GM23248 (cell line): ENCODE measurements around the gene DNAH5. TPM values are rescaled to one million over a fixed set of nuclear protein-coding genes. Genes with fewer than 3 reads are reported as not detected.

Experiments used
- DNase-seq: peaks from one replicate; pipeline ENCODE4 v3.0.0-alpha.2; 2015
- H2AFZ ChIP-seq: fragments of 200-600 bp; sonication (generic); 2 replicates; pipeline ENCODE4 v1.6.1; 2016; ENCODE audit warnings: antibody characterized with exemption
- H3F3A ChIP-seq: fragments of 200-600 bp; sonication (generic); 2 replicates; pipeline ENCODE4 v1.6.1; 2016; ENCODE audit warnings: mild to moderate bottlenecking, antibody characterized with exemption, mixed run types; ENCODE audit not compliant: insufficient read depth
- H3K27ac ChIP-seq: fragments of 200-600 bp; sonication (generic); 2 replicates; pipeline ENCODE4 v1.5.1; 2016; ENCODE audit warnings: mild to moderate bottlenecking
- H3K27me3 ChIP-seq: fragments of 200-600 bp; sonication (generic); replicated peaks from 2 replicates; pipeline ENCODE4 v1.6.1; 2016; ENCODE audit warnings: mild to moderate bottlenecking; ENCODE audit not compliant: insufficient read depth
- H3K36me3 ChIP-seq: fragments of 200-600 bp; sonication (generic); 2 replicates; pipeline ENCODE4 v1.6.1; 2016; ENCODE audit warnings: low read depth, mild to moderate bottlenecking
- H3K4me1 ChIP-seq: fragments of 200-600 bp; sonication (generic); 2 replicates; pipeline ENCODE4 v1.6.1; 2016; ENCODE audit warnings: mild to moderate bottlenecking; ENCODE audit not compliant: insufficient read depth
- H3K4me2 ChIP-seq: fragments of 200-600 bp; sonication (generic); one replicate; pipeline ENCODE4 v1.6.1; 2016; ENCODE audit warnings: mild to moderate bottlenecking; ENCODE audit not compliant: unreplicated experiment
- H3K4me3 ChIP-seq: fragments of 200-600 bp; sonication (generic); 2 replicates; pipeline ENCODE4 v1.5.1; 2016; ENCODE audit warnings: mild to moderate bottlenecking
- H3K79me2 ChIP-seq: fragments of 200-600 bp; sonication (generic); 2 replicates; pipeline ENCODE4 v1.6.1; 2016; ENCODE audit warnings: mild to moderate bottlenecking; ENCODE audit not compliant: insufficient read depth
- H3K9ac ChIP-seq: fragments of 200-600 bp; sonication (generic); 2 replicates; pipeline ENCODE4 v1.6.1; 2016; ENCODE audit warnings: mild to moderate bottlenecking
- H3K9me2 ChIP-seq: fragments of 200-600 bp; sonication (generic); 2 replicates; pipeline ENCODE4 v1.6.1; 2016; ENCODE audit warnings: mixed run types, mild to moderate bottlenecking, moderate library complexity; ENCODE audit not compliant: insufficient read depth
- H3K9me3 ChIP-seq: fragments of 200-600 bp; sonication (generic); one replicate; pipeline ENCODE4 v1.6.1; 2017; ENCODE audit warnings: low read depth
- H4K20me1 ChIP-seq: fragments of 200-600 bp; sonication (generic); 2 replicates; pipeline ENCODE4 v1.6.0; 2016; ENCODE audit not compliant: insufficient read depth
- EZH2 ChIP-seq: fragments of 200-600 bp; sonication (generic); IDR thresholded peaks from 2 replicates; pipeline ENCODE4 v1.6.1; 2018; ENCODE audit warnings: antibody characterized with exemption, mild to moderate bottlenecking; ENCODE audit not compliant: insufficient read depth, poor library complexity, severe bottlenecking
- EZH2phosphoT487 ChIP-seq: fragments of 200-600 bp; sonication (generic); IDR thresholded peaks from 2 replicates; pipeline ENCODE4 v1.6.1; 2018; ENCODE audit warnings: antibody characterized with exemption, moderate library complexity, mild to moderate bottlenecking, low read depth; ENCODE audit not compliant: insufficient read depth
- WGBS, 2 experiments: methylation state at CpG; one replicate each; pipeline ENCODE4 v1.1.6; 2015 to 2017; ENCODE audit warnings: low lambda C conversion rate in 2 of 2, low coverage in 1 of 2; ENCODE audit errors: missing lambda C conversion rate in 2 of 2; 5-methylcytosine and 5-hydroxymethylcytosine counted together
- in situ Hi-C: fragments of 300-500 bp; cut with MboI; formaldehyde crosslinking; loops from 2 replicates; pipeline ENCODE4 v1.15.0; 2020
- polyA plus RNA-seq: library from polyadenylated mRNA; unstranded; fragments of >200 nt; fragmentation: Nextera tagmentation; extraction: Ambion mirVana; gene quantifications from 2 replicates; pipeline ENCODE4 v1.2.1, GENCODE V29; 2016
- total RNA-seq: library from RNA; depleted of rRNA; stranded (reverse); fragments of >200 nt; shearing (Covaris generic); gene quantifications from 2 replicates; pipeline ENCODE4 v1.2.3, GENCODE V29; 2014

Gene DNAH5
- total and polyA plus RNA-seq, 2 experiments from 2014 or later = 1.4 to 1.5 TPM

GRCh38 chr5:13731121-13731628 is 213.3 kb downstream of the DNAH5 start:
- Histone ChIP-seq H3K79me2 (no peaks in the 10 kb centered on the region), H3K9me3 (no peaks in the 10 kb centered on the region), H3F3A (no peaks in the 10 kb centered on the region), H3K27me3 (no peaks in the 10 kb centered on the region), H3K27ac (no peak overlapping the region), H3K9ac (no peak overlapping the region), H3K36me3 (no peaks in the 10 kb centered on the region), H3K9me2 (no peaks in the 10 kb centered on the region), H3K4me1 (no peaks in the 10 kb centered on the region), H3K4me2 (no peak overlapping the region), H3K4me3 (no peak overlapping the region), H2AFZ (no peak overlapping the region), H4K20me1 (no peaks in the 10 kb centered on the region)
- in situ Hi-C loops = no loop called here
- no peak for DNase-seq
- no peak for TF ChIP-seq EZH2
- WGBS, 2 experiments = 64 to 65% methylated on average over 6 of the region's 6 CpGs

DNA sequence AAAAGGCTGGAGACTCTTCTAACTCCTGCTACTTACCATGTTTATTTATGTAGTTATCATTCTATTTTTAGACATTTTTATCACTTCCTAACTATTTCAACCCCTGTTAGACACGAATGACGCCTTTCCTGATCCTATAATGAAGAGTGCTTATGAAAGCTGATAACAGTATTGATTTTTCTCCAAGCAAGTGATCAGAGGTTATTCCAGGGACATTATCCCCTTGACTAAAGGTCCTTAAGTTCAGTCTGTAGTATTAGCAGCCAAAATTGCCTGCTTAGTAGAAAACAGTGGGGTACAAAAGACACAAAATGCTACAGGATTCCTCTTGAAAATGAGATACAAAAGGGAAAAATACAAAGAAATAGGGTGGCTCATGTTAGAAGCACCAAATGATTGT is 235.6 kb downstream of the DNAH5 start:
- no peak overlapping the region for H2AFZ ChIP-seq
- no peaks in the 10 kb centered on the region for H3K36me3 ChIP-seq
- H3K4me3 ChIP-seq = no peak overlapping the region
- no peaks in the 10 kb centered on the region for H4K20me1 ChIP-seq
- H3K9me2 ChIP-seq = no peaks in the 10 kb centered on the region
- H3K4me2 ChIP-seq = no peak overlapping the region
- no peak for TF ChIP-seq EZH2
- no peak for TF ChIP-seq EZH2phosphoT487
- peaks cover 4% of the 10 kb centered on the region; the same call in 1 of the 2 replicates for H3K27me3 ChIP-seq
- H3K4me1 ChIP-seq = no peaks in the 10 kb centered on the region
- WGBS, 2 experiments = 48 to 59% methylated on average over 2 of the region's 2 CpGs
- no peaks in the 10 kb centered on the region for H3K79me2 ChIP-seq
- H3K9me3 ChIP-seq = no peaks in the 10 kb centered on the region
- H3K27ac ChIP-seq = no peak overlapping the region
- DNase-seq = no peak
- H3F3A ChIP-seq = no peaks in the 10 kb centered on the region
- in situ Hi-C loops = no loop called here
- no peak overlapping the region for H3K9ac ChIP-seq

- no peak overlapping the region for H2AFZ ChIP-seq
- H3K27ac ChIP-seq = no peak overlapping the region
- peaks cover 4% of the 10 kb centered on the region; the same call in 1 of the 2 replicates for H3K27me3 ChIP-seq
- DNase-seq = peak; percentile 29
- H3K9me3 ChIP-seq = no peaks in the 10 kb centered on the region
- no peaks in the 10 kb centered on the region for H3F3A ChIP-seq
- H3K9ac ChIP-seq = no peak overlapping the region
- H3K36me3 ChIP-seq = no peaks in the 10 kb centered on the region
- 9 to 10% methylated on average over 2 of the region's 2 CpGs for WGBS, 2 experiments
- no peaks in the 10 kb centered on the region for H4K20me1 ChIP-seq
- no peak for TF ChIP-seq EZH2
- no peak for TF ChIP-seq EZH2phosphoT487
- H3K4me3 ChIP-seq = no peak overlapping the region
- H3K4me1 ChIP-seq = no peaks in the 10 kb centered on the region
- in situ Hi-C loops = no loop called here
- no peaks in the 10 kb centered on the region for H3K79me2 ChIP-seq
- no peak overlapping the region for H3K4me2 ChIP-seq
- H3K9me2 ChIP-seq = no peaks in the 10 kb centered on the region
Observed at GRCh38 chr5:13708432-13708831, 236.1 kb downstream of the DNAH5 start.

- no peak overlapping the region for H3K4me2 ChIP-seq
- no peaks in the 10 kb centered on the region for H3K9me3 ChIP-seq
- 0 out of 2 replicates have a peak, but pooled peaks cover 4% of the 10 kb centered on the region for H3K27me3 ChIP-seq
- H4K20me1 ChIP-seq = no peaks in the 10 kb centered on the region
- no peaks in the 10 kb centered on the region for H3F3A ChIP-seq
- TF ChIP-seq EZH2 (no peak), EZH2phosphoT487 (no peak)
- no peak overlapping the region for H3K4me3 ChIP-seq
- H3K36me3 ChIP-seq = no peaks in the 10 kb centered on the region
- no peaks in the 10 kb centered on the region for H3K9me2 ChIP-seq
- in situ Hi-C loops = no loop called here
- no peaks in the 10 kb centered on the region for H3K4me1 ChIP-seq
- no peak overlapping the region for H3K9ac ChIP-seq
- no peak for DNase-seq
- 73 to 77% methylated on average over 4 of the region's 4 CpGs for WGBS, 2 experiments
- H3K27ac ChIP-seq = no peak overlapping the region
- H3K79me2 ChIP-seq = no peaks in the 10 kb centered on the region
- H2AFZ ChIP-seq = no peak overlapping the region
Observed at GRCh38 chr5:13704396-13704795, 240.1 kb downstream of the DNAH5 start.

DNA sequence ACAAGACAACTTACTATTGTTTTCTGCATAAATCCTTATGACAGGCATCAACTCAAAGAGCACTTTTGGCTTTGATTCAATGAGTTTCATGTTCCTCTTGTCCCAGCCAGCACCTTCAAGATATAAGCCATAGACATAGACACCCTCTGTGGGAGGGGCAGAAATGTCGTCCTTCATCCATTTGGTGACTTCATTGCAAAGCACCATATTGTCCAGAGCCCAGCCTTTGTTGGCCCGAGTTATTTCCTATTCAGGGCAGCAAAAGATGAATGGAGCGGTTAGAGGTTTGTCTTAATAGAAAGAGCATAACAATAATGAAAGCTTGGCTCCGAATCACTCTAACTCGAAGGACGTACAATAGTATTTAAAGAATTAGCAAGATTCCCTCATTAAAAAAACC is 243.9 kb downstream of the DNAH5 start:
- no peak for DNase-seq
- H3K79me2 ChIP-seq = no peaks in the 10 kb centered on the region
- H2AFZ ChIP-seq = no peak overlapping the region
- no peak for TF ChIP-seq EZH2
- TF ChIP-seq EZH2phosphoT487 = no peak
- in situ Hi-C loops = no loop called here
- H3K9me2 ChIP-seq = no peaks in the 10 kb centered on the region
- H3K4me2 ChIP-seq = no peak overlapping the region
- no peak overlapping the region for H3K4me3 ChIP-seq
- H3K36me3 ChIP-seq = no peaks in the 10 kb centered on the region
- H3F3A ChIP-seq = no peaks in the 10 kb centered on the region
- 65 to 72% methylated on average over 6 of the region's 6 CpGs for WGBS, 2 experiments
- 0 out of 2 replicates have a peak, but pooled peaks cover 3% of the 10 kb centered on the region for H3K27me3 ChIP-seq
- no peaks in the 10 kb centered on the region for H3K9me3 ChIP-seq
- H3K27ac ChIP-seq = no peak overlapping the region
- H4K20me1 ChIP-seq = no peaks in the 10 kb centered on the region
- no peaks in the 10 kb centered on the region for H3K4me1 ChIP-seq
- no peak overlapping the region for H3K9ac ChIP-seq
